ENCODE results near the gene RIPOR2. TPM values are rescaled to one million over a fixed set of nuclear protein-coding genes. Genes with fewer than 3 reads are reported as not detected.

RIPOR2 gene
- total and polyA plus RNA-seq, 2 donors from 2014 or later: 1.7 to 24.2 TPM

DNA sequence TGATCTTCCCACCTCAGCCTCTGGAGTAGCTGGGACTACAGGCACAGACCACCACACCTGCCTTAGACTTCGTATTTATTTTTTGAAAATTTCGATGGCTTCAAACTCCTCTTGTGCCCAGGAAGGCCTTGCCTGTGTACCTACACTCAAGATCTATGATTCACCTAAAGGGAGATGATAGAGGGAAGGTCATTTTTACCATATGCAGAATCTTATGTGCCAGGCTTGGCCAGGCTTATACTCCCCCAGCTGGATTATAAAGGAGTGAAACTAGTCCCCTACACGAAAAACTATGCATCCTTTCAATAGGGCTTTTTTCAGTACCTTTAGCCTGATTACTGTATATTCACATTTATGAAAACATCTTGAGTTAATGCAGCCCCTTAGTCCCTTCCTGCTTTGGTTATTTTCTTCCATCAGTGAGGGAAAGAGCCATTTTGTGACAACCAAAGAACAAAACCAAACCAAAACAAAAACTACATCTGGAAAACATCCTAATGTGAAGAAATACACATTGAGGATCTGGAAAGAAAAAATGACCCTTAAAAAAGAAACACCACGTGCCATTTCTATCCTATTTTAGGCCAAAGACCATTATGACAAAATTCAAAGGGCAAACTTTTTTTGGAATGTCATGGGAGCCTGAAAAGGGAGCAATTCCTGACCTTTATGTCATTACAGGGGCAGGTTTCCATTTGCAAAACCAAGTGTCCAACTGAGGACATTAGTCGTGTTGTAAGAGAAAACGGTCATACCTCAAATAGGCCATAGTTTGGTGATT is 34.7 kb downstream of the RIPOR2 start:
- Histone ChIP-seq H3K4me3 (ENCODE audit: low read length in 3 of 3) (no peak overlapping the region), H3K27ac (ENCODE audit: low read depth in 2 of 2, low read length in 2 of 2) (no peak overlapping the region), H3K36me3 (ENCODE audit: control insufficient read depth in 2 of 3, insufficient read depth in 3 of 3, low read length in 3 of 3) (no peaks in the 10 kb centered on the region), H3K4me1 (ENCODE audit: control insufficient read depth in 2 of 3, insufficient read depth in 2 of 3, low read depth in 1 of 3, low read length in 3 of 3) (no peaks in the 10 kb centered on the region), H3K27me3 (ENCODE audit: control insufficient read depth, insufficient read depth, low read length) (no peaks in the 10 kb centered on the region), H3K9ac (ENCODE audit: low read length in 3 of 3) (no peak overlapping the region), H3K9me3 (ENCODE audit: control insufficient read depth in 2 of 3, insufficient read depth in 1 of 3, low read length in 3 of 3) (peaks cover 0 to 3% (median 0%) of the 10 kb centered on the region in 3 donors)
- no peak for FAIRE-seq
- TF ChIP-seq, protein P1, sequence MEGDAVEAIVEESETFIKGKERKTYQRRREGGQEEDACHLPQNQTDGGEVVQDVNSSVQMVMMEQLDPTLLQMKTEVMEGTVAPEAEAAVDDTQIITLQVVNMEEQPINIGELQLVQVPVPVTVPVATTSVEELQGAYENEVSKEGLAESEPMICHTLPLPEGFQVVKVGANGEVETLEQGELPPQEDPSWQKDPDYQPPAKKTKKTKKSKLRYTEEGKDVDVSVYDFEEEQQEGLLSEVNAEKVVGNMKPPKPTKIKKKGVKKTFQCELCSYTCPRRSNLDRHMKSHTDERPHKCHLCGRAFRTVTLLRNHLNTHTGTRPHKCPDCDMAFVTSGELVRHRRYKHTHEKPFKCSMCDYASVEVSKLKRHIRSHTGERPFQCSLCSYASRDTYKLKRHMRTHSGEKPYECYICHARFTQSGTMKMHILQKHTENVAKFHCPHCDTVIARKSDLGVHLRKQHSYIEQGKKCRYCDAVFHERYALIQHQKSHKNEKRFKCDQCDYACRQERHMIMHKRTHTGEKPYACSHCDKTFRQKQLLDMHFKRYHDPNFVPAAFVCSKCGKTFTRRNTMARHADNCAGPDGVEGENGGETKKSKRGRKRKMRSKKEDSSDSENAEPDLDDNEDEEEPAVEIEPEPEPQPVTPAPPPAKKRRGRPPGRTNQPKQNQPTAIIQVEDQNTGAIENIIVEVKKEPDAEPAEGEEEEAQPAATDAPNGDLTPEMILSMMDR (IDR thresholded peaks at IDR 0.05; ENCODE audit: borderline replicate concordance, extremely low read depth, insufficient read depth): no peak
- DNase-seq: no peak
- intact Hi-C loops (cut with DNase I): no loop called here

DNA sequence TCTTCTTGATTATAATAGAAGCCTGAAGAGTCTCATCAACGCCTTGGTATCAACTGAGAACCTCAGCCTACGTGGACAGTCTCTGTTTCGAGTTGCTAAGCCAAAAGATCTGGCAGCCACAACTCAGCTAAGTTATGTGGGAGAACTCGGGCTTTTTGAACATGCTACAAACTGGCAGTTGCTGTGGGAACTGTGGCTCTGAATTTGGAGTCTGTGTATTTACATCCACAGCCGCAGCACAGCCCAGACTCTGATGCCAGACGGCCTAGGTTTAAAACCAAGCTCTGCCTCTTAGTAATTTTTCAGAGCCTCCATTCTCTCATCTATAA is 35.8 kb downstream of the RIPOR2 start:
- Histone ChIP-seq H3K9me3 (ENCODE audit: control insufficient read depth in 2 of 3, insufficient read depth in 1 of 3, low read length in 3 of 3) (peaks cover 0 to 3% (median 0%) of the 10 kb centered on the region in 3 donors), H3K4me3 (ENCODE audit: low read length in 3 of 3) (no peak overlapping the region), H3K27ac (ENCODE audit: low read depth in 2 of 2, low read length in 2 of 2) (no peak overlapping the region), H3K36me3 (ENCODE audit: control insufficient read depth in 2 of 3, insufficient read depth in 3 of 3, low read length in 3 of 3) (no peaks in the 10 kb centered on the region), H3K4me1 (ENCODE audit: control insufficient read depth in 2 of 3, insufficient read depth in 2 of 3, low read depth in 1 of 3, low read length in 3 of 3) (no peaks in the 10 kb centered on the region), H3K9ac (ENCODE audit: low read length in 3 of 3) (no peak overlapping the region), H3K27me3 (ENCODE audit: control insufficient read depth, insufficient read depth, low read length) (no peaks in the 10 kb centered on the region)
- DNase-seq: no peak
- TF ChIP-seq, protein P1 (IDR thresholded peaks at IDR 0.05; ENCODE audit: borderline replicate concordance, extremely low read depth, insufficient read depth): no peak
- intact Hi-C loops (cut with DNase I): no loop called here
- FAIRE-seq: no peak

DNA sequence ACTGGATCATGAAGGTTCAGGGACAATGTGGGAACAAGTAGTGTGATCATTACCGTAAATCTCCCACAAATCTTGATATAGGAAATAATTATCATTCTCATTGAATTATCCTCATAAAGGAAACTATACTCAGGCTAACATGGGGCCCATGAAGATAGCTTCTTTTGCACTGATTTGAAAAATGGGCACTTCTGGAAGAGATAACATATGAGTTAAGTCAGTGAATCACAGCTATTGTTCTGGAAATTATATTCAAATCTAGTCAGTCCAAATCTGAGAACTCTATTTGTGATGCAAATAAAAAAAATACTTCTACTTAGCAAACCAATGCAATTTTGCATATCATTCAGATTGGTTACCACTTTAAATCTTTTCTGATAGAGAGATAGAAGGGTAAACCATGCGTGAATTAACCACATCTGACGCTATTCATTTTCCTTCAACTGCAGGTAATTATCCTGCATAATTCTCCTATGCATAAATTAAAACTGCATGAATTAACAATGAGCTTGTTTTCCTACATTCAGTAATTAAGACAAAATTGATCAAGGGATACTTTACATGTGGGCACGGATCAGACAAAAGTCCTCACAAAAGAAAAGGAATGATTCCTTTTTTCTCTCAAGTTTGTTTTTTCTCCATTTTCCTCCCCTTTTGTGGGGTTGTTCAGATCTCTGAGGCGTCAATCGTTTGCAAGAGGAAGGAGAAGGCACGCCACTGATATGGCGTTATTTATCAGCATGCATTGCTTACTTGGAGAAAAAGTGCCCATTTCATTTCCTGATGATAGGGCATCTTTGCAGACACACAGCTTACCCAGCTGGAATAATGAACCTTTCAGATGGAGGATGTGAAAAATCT is 36.4 kb downstream of the RIPOR2 start:
- DNase-seq: no peak
- intact Hi-C loops (cut with DNase I): no loop called here
- Histone ChIP-seq H3K27ac (ENCODE audit: low read depth in 2 of 2, low read length in 2 of 2) (no peak overlapping the region), H3K4me3 (ENCODE audit: low read length in 3 of 3) (no peak overlapping the region), H3K9me3 (ENCODE audit: control insufficient read depth in 2 of 3, insufficient read depth in 1 of 3, low read length in 3 of 3) (peaks cover 0 to 3% (median 0%) of the 10 kb centered on the region in 3 donors), H3K9ac (ENCODE audit: low read length in 3 of 3) (no peak overlapping the region), H3K36me3 (ENCODE audit: control insufficient read depth in 2 of 3, insufficient read depth in 3 of 3, low read length in 3 of 3) (no peaks in the 10 kb centered on the region), H3K27me3 (ENCODE audit: control insufficient read depth, insufficient read depth, low read length) (no peaks in the 10 kb centered on the region), H3K4me1 (ENCODE audit: control insufficient read depth in 2 of 3, insufficient read depth in 2 of 3, low read depth in 1 of 3, low read length in 3 of 3) (no peaks in the 10 kb centered on the region)
- TF ChIP-seq, protein P1 (IDR thresholded peaks at IDR 0.05; ENCODE audit: borderline replicate concordance, extremely low read depth, insufficient read depth): no peak
- FAIRE-seq: no peak
